Testis (tissue), 3 donors: ENCODE data around the gene H1-8. TPM values are rescaled to one million over a fixed set of nuclear protein-coding genes. Genes with fewer than 3 reads are reported as not detected.

ENCODE experiments used
- polyA plus RNA-seq: library from polyadenylated mRNA; stranded (reverse); fragments of 350-450 nt; fragmentation: Illumina TruSeq; extraction: RNeasy Lipid Tissue Mini Kit (QIAGEN cat#74804); gene quantifications from one replicate; pipeline ENCODE4 v1.2.3, GENCODE V29; 2014; ENCODE audit warnings: low read depth, low replicate concordance; ENCODE audit not compliant: insufficient read depth
- small RNA-seq, 2 donors: library from RNA; depleted of rRNA; stranded (forward); fragments of <200 nt; gene quantifications; one replicate each; pipeline ENCODE3, GENCODE V24; 2016
- total RNA-seq, 2 donors: library from RNA; depleted of rRNA; stranded (reverse); fragments of >200 nt; gene quantifications; one replicate each; pipeline ENCODE4 v1.2.3, GENCODE V29; 2016

H1-8 gene
- total and polyA plus RNA-seq, 3 donors from 2014 or later, result 4.2 to 8.6 (median 4.8) TPM

Small RNAs within 50 kb of the gene (small RNA-seq; reads per million reads assigned to genes)
- gene RN7SL752P, result 0 reads per million in 2 donors

Other genes starting within 250 kb of the H1-8 start
- 10 to 100 TPM in 1 of 2 donors, 1 to 10 TPM in 1; 7.3 to 13.7 TPM for gene EFCAB12, start 114.5 kb upstream of the H1-8 start, total RNA-seq
- gene EFCAB12, start 114.5 kb upstream of the H1-8 start, polyA plus RNA-seq, result 16.0 TPM
- gene MBD4, start 103.2 kb upstream of the H1-8 start, total RNA-seq, result 10 to 100 TPM; 26.0 to 27.6 TPM
- 30.3 TPM for gene MBD4, start 103.2 kb upstream of the H1-8 start, polyA plus RNA-seq
- 100 to 1,000 TPM; 125 to 168 TPM for gene IFT122, start 103.0 kb upstream of the H1-8 start, total RNA-seq
- gene IFT122, start 103.0 kb upstream of the H1-8 start, polyA plus RNA-seq, result 218 TPM
- under 1 TPM in 1 of 2 donors, not detected in 1; 0.25 TPM for gene RHO, start 14.5 kb upstream of the H1-8 start, total RNA-seq
- gene RHO, start 14.5 kb upstream of the H1-8 start, polyA plus RNA-seq, result not detected
- gene PLXND1, start 63.5 kb downstream of the H1-8 start, total RNA-seq, result 10 to 100 TPM; 50.2 to 87.8 TPM
- gene PLXND1, start 63.5 kb downstream of the H1-8 start, polyA plus RNA-seq, result 69.2 TPM